HG02759 (cell line): ENCODE measurements around the gene GLB1L2.

Experiments
- ATAC-seq: cut with Tn5 transposase; IDR thresholded peaks from one replicate; pipeline ENCODE4 v1.9.1; 2021; ENCODE audit warnings: mild to moderate bottlenecking, moderate library complexity; ENCODE audit not compliant: unreplicated experiment

Gene GLB1L2

DNA sequence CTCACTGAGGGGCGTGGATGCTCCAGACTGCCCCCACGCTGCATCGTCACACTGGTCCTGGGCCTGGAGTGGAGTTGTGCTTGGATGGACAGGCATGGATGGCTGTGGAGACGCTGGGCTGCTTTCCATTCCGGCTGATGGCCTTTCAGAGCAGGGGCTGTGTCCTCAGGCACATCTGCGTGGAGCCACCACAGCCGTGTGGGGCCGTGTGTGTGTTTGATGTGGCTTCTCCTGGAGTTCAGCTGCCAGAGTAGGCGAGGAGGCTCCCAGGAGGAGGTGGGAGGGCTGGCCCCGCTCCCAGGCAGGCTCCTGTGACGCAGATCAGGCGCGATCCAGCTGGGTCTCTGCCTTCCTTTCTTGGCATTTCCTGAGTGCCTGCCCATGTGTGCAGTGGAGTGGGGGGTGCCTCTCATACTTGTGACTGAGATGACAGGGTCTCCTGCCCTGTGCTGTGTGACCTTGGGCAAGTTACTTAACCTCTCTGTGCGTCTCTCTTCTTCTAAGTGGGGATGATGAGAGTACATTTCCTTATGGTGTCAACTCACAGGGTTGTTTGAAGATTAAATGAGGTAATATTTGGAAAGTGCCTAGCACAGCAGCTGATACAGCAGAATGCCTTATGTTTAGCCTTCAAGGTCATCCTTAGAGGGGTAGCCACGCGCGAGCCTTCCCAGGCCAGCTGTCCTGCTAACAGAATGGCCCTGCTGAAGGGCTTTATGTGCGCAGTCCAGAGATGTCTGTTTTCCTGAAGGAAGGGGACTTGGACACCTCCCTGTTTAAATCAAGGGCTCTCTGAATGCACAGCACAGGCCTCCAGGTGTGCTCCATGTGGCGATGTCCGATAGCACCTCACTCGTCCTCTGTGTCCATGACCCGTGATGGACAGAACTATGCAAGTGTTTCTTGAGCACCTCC is 33.5 kb downstream of the GLB1L2 start:
- ATAC-seq, result no peak

DNA sequence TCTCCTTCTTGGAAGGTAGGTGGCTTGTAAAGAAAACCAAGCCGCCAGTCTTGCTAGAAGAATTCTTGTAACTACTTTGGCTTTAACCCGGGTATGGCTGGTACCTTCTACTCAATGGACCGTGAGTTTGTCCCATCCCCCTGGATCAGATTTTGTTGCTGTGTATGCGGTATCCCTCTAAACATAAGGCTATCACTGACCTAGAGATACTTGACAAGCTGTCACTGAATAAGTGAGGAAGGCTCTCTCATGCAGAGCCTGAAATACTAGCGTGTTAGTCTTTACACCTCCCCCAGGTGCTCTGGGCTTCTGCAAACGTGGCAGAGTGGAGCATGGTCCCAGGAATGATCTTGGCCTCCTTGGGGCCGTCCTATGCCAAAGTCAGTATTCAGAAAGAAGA is 34.5 kb downstream of the GLB1L2 start:
- no peak for ATAC-seq

DNA sequence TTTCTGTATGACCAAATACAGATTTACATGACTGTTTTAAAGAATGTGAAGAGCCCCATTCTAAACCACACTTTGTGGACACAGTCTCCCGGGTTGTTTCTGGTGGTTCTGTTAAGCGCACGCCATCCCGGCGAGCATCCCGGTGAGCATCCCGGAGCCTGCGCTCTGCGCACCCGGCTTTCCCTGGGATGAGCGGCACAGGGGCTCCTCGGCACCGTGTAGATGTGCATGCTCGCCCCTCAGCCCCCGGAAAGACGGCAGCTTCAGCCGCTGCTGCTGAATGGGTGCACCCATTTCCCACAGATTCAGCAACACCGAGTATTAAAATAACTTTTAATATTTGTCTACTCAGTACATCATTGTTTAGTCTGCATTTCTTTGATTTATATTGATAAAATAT is 36.0 kb downstream of the GLB1L2 start:
- ATAC-seq, result no peak

DNA sequence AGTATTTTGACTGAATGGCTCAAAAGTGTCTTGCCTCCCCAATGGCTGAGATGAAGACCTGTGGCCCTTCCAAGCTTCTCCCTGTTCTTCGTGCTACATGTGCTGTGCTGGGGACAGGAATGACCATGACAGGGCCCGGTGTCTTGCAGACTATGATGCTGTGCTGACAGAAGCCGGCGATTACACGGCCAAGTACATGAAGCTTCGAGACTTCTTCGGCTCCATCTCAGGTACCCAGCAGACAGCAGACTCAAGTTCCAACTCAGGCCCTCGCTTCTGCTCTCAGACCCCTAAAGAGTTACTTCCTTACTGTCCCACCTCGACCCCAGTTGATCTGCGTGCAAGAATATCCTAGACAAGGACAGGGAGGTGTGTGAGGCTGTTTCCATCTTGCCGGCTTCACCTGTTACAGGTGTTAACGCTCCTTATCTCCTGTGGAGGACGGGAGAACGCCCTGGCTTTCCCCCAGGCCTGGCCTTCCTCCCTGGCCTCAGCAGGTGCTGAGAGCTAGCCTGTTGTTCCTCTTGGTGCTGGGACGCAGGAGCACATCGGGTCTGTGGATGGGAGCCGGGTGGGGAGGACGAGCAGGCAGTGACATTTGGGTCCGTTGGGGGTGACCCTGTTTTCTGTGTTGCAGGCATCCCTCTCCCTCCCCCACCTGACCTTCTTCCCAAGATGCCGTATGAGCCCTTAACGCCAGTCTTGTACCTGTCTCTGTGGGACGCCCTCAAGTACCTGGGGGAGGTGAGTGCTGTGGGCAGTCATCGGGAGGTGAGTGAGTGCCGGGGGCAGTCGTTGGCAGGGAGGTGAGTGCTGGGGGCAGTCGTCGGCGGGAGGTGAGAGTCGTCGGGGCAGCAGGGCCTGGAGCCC is 38.1 kb downstream of the GLB1L2 start:
- ATAC-seq, result no peak

DNA sequence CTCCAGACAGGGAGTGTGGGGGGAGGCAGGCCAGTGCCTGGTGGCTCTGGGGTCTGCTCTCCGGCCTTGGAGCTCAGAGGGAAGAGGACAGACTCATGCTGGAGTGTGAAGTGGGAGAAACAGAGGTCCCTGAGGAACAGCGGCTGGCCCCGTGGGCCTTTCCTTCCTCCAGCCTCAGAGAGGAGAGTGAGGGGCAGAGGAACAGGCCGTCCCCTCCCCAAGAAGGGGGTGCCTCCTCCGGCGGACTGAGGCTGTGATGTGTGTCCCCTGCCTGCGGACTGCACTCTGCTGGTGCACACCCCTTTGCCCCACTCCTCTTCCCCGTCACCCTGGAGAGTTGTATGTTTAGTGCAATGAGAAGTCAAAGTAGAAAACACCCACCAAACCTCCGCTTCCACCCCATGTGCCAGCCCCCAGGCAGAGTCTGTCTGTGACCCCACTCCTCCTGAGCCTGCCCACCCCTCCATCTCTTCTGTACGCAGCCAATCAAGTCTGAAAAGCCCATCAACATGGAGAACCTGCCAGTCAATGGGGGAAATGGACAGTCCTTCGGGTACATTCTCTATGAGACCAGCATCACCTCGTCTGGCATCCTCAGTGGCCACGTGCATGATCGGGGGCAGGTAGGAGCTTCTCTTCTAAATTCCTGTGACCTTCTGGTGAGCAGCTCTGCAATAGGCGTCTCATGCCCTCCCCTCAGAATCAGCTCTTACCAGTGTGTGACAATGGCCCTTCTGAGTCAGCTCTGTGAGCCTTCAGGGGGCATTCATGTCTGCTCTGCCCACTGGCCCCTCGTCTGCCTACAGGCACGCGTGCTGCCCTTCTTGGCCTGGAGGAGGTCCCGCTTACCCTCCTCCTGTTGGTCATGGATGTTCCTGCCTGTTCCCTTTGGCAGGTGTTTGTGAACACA is 39.0 kb downstream of the GLB1L2 start:
- no peak for ATAC-seq

DNA sequence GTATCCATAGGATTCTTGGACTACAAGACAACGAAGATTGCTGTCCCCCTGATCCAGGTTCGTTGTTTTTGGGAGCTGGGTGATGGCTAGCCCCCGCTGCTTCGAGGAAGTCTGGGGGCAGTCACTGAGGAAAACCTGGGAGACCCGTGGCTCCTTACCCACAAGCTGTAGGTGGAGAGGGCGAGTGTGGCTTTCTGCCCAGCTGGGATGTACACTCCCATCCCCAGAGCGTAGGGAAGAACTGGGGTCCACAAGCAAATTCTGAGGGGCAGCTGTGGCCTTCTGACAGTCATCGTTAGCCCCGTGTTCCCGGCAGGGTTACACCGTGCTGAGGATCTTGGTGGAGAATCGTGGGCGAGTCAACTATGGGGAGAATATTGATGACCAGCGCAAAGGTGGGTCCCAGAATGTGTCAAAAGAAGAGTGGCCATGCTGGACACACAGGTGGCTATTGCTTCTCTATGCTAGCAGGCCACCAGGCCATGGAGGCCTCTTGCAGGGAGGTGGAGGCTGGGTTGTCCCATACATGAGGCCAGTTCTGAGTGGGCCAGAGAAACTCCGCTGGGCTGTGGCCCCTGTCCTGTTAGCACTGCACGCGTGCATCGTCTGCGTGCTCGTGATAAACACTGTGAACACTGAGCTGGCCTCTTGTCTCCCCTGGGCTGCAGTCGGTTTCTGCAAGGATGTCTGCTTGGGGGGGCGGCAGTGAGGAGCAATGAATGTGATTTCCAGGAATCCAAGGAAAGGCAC is 39.8 kb downstream of the GLB1L2 start:
- no peak for ATAC-seq

DNA sequence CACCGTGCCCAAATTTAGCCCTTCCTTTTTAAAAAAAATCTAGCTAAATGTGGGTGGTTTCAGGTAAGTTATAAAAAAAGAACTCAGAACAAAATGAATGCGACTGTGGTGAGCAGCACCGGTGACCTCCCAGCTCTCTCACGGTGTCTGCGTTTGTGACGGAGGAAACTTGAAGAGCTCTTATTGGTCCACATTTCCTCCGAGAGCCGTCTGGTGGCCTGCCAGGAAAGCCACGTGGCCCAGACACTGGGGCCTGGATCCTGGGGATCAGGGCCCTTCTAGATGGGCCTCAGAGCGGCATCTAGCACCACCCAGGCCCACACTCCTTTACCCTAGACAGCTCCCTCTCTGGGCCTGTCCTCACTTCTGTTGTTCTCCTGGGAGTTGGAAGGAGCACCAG is 40.7 kb downstream of the GLB1L2 start:
- ATAC-seq, result no peak

DNA sequence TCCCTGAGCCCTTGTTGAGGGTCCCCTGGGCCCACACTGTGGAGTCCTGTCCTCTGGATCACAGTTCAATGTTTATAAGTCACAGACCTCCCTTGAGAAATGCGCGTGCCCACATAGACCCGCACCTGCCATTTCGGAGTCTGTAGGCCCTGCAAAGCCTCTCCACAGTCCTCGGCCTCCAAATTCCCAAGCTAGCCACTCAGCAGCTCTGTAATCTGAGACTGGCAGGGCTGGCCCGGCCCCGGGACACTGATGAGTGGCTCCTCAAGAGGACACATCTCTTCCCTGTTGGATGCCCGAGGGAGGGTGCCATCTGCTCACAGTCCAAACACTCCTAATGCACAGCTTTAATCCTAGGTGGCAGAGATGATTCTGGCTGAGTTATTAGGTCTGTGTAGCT is 41.2 kb downstream of the GLB1L2 start:
- no peak for ATAC-seq

DNA sequence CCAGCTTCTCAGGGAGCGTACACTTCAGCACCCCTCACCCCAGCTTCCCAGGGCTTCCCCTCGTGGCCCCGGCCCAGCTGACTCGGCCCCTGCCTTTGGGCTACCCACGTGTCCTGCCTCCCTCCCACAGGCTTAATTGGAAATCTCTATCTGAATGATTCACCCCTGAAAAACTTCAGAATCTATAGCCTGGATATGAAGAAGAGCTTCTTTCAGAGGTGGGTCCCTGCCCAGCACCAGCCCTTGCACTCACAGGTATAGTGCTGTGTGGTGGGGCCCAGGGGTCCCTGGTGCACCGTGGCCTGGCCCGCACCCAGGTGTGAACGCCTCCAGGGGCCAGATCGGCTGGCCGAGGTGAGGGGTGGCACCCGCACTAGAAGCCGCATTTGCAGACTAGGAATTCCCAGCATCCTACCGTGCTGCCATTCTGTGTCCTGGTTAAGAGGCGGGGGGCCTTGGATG is 41.8 kb downstream of the GLB1L2 start:
- no peak for ATAC-seq

DNA sequence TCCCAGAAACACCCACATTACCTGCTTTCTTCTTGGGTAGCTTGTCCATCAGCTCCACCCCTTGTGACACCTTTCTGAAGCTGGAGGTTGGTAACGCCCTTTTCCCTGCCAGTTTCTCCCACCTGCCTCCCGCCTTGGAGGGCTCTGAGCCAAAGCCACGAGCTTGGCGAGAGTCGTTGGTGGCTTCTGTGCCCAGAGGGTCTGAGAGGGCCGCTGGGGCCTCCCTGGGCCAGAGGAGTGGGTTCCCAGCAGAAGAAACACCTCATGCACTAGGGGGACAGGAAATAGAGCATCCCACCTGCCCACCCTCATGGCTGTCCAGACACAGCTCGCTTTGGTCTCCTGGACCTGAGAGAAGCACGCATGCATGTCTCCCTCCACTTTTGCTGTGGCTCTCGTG is 42.4 kb downstream of the GLB1L2 start:
- no peak for ATAC-seq

DNA sequence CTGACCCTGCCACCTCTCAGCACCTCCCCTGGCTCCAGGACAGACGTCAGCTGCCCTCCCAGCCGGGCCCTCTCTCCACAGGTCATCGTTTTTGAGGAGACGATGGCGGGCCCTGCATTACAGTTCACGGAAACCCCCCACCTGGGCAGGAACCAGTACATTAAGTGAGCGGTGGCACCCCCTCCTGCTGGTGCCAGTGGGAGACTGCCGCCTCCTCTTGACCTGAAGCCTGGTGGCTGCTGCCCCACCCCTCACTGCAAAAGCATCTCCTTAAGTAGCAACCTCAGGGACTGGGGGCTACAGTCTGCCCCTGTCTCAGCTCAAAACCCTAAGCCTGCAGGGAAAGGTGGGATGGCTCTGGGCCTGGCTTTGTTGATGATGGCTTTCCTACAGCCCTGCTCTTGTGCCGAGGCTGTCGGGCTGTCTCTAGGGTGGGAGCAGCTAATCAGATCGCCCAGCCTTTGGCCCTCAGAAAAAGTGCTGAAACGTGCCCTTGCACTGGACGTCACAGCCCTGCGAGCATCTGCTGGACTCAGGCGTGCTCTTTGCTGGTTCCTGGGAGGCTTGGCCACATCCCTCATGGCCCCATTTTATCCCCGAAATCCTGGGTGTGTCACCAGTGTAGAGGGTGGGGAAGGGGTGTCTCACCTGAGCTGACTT is 43.2 kb downstream of the GLB1L2 start:
- ATAC-seq, result no peak

DNA sequence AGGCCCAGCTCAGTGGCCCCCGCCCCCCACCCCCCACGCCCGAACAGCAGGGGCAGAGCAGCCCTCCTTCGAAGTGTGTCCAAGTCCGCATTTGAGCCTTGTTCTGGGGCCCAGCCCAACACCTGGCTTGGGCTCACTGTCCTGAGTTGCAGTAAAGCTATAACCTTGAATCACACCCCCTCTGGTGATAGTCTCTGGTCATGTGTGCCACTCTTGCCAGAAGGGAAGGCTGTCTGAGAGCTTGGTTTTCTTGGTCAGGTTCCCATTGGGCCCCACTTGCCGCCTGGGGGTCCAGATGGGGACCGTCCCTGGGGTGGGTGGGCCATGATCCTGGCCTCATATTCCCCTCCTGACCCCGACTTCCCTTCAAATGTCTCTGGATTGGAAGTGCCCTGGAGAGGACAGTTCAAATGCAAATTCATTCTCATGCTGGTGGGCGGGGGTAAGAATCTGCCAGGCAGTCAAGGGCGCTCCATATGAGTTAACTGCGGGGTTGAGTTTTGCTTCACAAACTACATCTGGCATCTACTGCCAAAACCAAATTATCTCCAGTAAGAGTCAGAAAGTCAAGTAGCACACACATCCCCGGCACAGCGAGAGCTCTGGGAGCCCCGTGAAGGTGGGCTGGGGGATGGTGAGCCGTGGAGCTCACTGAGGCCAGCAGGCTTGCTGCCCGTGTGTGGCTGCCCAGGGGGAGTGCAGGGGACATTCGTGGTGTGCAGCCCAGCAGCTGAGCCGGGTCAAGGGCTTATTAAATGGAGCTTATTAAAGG is 44.5 kb downstream of the GLB1L2 start:
- ATAC-seq, result no peak

DNA sequence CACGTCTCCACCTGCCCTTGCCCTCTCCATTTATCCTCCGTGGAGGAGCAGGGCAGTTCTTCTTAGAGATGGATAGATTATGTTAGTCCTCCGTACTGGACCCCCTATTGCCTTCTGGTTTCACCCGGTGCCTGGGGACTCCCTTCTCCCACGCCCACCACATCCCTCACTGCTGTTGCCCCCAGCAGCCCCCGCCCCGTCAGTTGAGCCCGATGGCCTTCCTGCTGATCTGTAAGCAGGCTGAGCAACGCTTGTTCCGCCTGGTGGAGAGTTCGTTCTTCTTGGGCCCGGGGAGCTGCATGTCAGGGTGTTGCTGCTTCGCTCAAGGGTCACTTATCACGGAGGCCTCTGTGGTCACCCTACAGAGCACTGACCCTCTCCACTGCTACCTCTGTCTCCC is 46.1 kb downstream of the GLB1L2 start:
- ATAC-seq, result no peak

DNA sequence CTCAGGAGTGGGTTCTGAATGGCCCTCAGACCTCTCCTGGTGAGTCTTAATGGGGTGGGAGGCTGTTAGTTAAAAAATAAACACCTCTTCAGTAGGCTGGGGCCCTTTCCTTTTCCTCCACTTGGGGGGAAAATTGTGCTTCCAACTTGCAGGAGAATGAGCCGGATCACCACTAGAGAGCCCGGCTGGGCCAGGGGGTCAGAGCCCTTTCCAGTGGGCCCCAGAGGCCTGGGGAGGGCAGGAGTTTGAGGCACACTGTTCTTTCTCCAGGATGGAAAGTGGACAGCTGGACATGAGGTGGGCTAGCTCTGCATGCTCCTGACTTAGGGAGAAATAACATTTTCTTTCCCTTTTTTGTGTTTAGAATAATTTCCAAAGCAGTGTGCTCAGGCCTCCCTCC is 47.5 kb downstream of the GLB1L2 start:
- no peak for ATAC-seq

DNA sequence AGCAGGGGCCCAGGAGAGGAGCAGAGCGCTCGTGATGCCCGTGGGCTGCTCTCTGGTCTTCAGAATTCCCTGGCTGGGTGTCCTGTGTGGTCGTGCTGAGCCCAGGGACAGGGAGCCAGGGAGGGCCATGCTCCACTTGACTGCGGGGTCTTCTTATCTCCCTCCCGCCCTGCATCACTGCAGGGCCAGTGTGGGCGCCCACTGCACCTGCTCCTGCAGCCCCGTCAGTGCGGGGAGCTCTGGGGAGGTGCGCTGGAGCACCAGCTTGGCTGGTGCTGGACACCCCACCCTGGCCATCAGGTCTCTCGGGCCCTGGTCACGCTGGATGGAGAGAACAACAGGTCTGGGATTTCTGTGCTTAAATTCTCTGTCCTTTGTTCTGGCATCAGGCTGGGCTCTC is 48.4 kb downstream of the GLB1L2 start:
- ATAC-seq, result no peak

DNA sequence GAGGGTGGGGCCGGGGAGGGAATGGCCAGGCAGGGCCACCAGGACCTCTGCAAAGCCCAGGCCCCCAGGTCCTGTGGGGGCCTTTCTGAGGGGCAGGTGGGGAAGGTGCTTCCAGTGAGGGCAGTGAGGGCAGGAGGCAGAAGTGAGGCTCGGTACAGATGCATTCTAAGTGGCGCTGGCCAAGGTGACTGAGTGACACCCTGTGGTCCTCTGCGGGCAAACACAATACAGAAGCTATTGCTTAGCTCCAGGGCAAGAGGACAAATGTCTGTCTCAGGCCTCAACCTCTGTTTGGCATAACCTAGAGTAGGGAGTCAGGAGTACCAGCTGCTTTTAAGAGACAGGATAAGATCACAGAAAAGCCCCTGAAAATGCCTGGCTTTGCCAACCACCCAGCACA is 49.0 kb downstream of the GLB1L2 start:
- ATAC-seq, result no peak

DNA sequence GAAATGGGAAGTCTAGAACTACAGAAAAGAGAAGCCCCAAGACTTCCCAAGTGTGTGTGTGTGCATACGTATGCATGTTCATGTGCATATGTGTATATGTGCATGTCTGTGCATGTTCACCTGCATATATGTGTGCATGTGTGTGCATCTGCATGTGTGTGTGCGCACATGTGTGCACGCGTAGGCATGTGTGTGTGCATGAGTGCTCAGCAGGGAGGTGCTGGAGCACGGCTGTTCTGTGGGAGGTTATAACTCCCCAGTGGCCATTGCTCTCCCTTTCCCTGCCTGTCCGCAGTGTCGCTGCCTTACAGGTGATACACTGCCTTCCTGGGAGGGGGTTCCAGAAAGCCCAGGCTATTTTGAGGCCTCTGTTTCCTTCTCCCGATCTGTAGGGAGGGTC is 50.5 kb downstream of the GLB1L2 start:
- no peak for ATAC-seq

DNA sequence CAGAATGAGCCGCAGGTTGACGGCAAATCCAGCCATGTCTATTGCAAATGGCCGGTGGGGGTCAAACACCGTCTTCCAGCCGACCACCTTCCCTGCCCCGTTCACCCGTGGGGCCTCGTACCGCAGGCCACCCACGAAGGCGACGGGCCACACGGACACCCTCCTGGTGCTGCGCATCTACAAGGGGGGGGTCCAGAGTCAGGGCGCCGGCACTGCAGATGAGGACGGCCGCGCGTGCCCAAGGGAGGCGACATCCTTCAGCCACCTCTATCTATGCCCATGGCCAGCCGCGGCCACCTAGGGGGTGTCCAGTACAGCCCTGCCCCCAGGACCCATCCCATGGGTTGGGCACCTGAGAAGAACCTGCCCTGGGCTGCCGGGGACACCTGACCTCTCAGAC is 51.0 kb downstream of the GLB1L2 start:
- ATAC-seq, result no peak
